ENCODE measurements around the gene EIF2S2.
A peak's percentile ranks its signal among the peaks of the same experiment; 100 is the strongest.

The EIF2S2 gene

GRCh38 chr20:34131491-34131890 is 19.4 kb upstream of the EIF2S2 start:
- DNase-seq (ENCODE audit: low read depth in 1 of 2, low spot score in 1 of 2) = no peak
- no peak for TF ChIP-seq JUND (IDR thresholded peaks at IDR 0.05; ENCODE audit: low read depth)
- in situ Hi-C loops (cut with HindIII; ENCODE audit: low pct_unique_long_range_greater_than_20kb, low sequenced_read_pairs) = no loop called here

GRCh38 chr20:34129518-34130162 is 17.6 kb upstream of the EIF2S2 start:
- in situ Hi-C loops (cut with HindIII; ENCODE audit: low pct_unique_long_range_greater_than_20kb, low sequenced_read_pairs) = no loop called here
- no peak for TF ChIP-seq JUND (IDR thresholded peaks at IDR 0.05; ENCODE audit: low read depth)
- DNase-seq (ENCODE audit: low read depth in 1 of 2, low spot score in 1 of 2) = peak; percentile 74 to 88

- DNase-seq (ENCODE audit: low read depth in 1 of 2, low spot score in 1 of 2) = no peak
- in situ Hi-C loops (cut with HindIII; ENCODE audit: low pct_unique_long_range_greater_than_20kb, low sequenced_read_pairs) = no loop called here
- no peak for TF ChIP-seq JUND (IDR thresholded peaks at IDR 0.05; ENCODE audit: low read depth)
Observed at GRCh38 chr20:34127792-34128191, 15.7 kb upstream of the EIF2S2 start.

- no peak for DNase-seq (ENCODE audit: low read depth in 1 of 2, low spot score in 1 of 2)
- in situ Hi-C loops (cut with HindIII; ENCODE audit: low pct_unique_long_range_greater_than_20kb, low sequenced_read_pairs) = no loop called here
- no peak for TF ChIP-seq JUND (IDR thresholded peaks at IDR 0.05; ENCODE audit: low read depth)
Observed at GRCh38 chr20:34124469-34125249, 12.6 kb upstream of the EIF2S2 start.

- in situ Hi-C loops (cut with HindIII; ENCODE audit: low pct_unique_long_range_greater_than_20kb, low sequenced_read_pairs) = no loop called here
- no peak for DNase-seq (ENCODE audit: low read depth in 1 of 2, low spot score in 1 of 2)
- TF ChIP-seq JUND (IDR thresholded peaks at IDR 0.05; ENCODE audit: low read depth) = no peak
Observed at GRCh38 chr20:34123309-34123708, 11.3 kb upstream of the EIF2S2 start.

- in situ Hi-C loops (cut with HindIII; ENCODE audit: low pct_unique_long_range_greater_than_20kb, low sequenced_read_pairs) = no loop called here
- no peak for TF ChIP-seq JUND (IDR thresholded peaks at IDR 0.05; ENCODE audit: low read depth)
- DNase-seq (ENCODE audit: low read depth in 1 of 2, low spot score in 1 of 2) = no peak
Observed at GRCh38 chr20:34122274-34122980, 10.4 kb upstream of the EIF2S2 start.

- in situ Hi-C loops (cut with HindIII; ENCODE audit: low pct_unique_long_range_greater_than_20kb, low sequenced_read_pairs) = no loop called here
Observed at GRCh38 chr20:34120213-34120612, 8.2 kb upstream of the EIF2S2 start.

GRCh38 chr20:34115232-34115631 is 3.2 kb upstream of the EIF2S2 start:
- no peak for TF ChIP-seq JUND (IDR thresholded peaks at IDR 0.05; ENCODE audit: low read depth)
- DNase-seq (ENCODE audit: low read depth in 1 of 2, low spot score in 1 of 2) = no peak
- in situ Hi-C loops (cut with HindIII; ENCODE audit: low pct_unique_long_range_greater_than_20kb, low sequenced_read_pairs) = no loop called here

More at GRCh38 chr20:34120213-34120612, 8.2 kb upstream of the EIF2S2 start:
- no peak for TF ChIP-seq JUND (IDR thresholded peaks at IDR 0.05; ENCODE audit: low read depth)
- DNase-seq (ENCODE audit: low read depth in 1 of 2, low spot score in 1 of 2) = no peak

GRCh38 chr20:34114809-34115208 is 2.8 kb upstream of the EIF2S2 start:
- in situ Hi-C loops (cut with HindIII; ENCODE audit: low pct_unique_long_range_greater_than_20kb, low sequenced_read_pairs) = no loop called here
- no peak for DNase-seq (ENCODE audit: low read depth in 1 of 2, low spot score in 1 of 2)
- no peak for TF ChIP-seq JUND (IDR thresholded peaks at IDR 0.05; ENCODE audit: low read depth)

GRCh38 chr20:34112600-34113101 is 608 bp upstream of the EIF2S2 start:
- in situ Hi-C loops (cut with HindIII; ENCODE audit: low pct_unique_long_range_greater_than_20kb, low sequenced_read_pairs) = no loop called here
- DNase-seq (ENCODE audit: low read depth in 1 of 2, low spot score in 1 of 2) = peak; percentile 38 to 59
- no peak for TF ChIP-seq JUND (IDR thresholded peaks at IDR 0.05; ENCODE audit: low read depth)

GRCh38 chr20:34110745-34111641 is 1.1 kb downstream of the EIF2S2 start:
- in situ Hi-C loops (cut with HindIII; ENCODE audit: low pct_unique_long_range_greater_than_20kb, low sequenced_read_pairs) = no loop called here
- DNase-seq (ENCODE audit: low read depth in 1 of 2, low spot score in 1 of 2) = peak; percentile 30 to 45
- no peak for TF ChIP-seq JUND (IDR thresholded peaks at IDR 0.05; ENCODE audit: low read depth)

All from T47D (cell line).